Tongue (tissue), 2 donors: Measurements from ENCODE around the gene NTRK3. TPM values are rescaled to one million over a fixed set of nuclear protein-coding genes. Genes with fewer than 3 reads are reported as not detected.
A peak's percentile ranks its signal among the peaks of the same experiment; 100 is the strongest.

Source experiments
- DNase-seq: peaks from one replicate; pipeline ENCODE4 v3.0.0-alpha.2; 2015
- total RNA-seq: library from RNA; depleted of rRNA; stranded (reverse); fragments of >200 nt; gene quantifications from one replicate; pipeline ENCODE4 v1.2.3, GENCODE V29; 2014

NTRK3 gene
- total RNA-seq, 1 donor from 2014 or later, result 14.7 TPM

DNA sequence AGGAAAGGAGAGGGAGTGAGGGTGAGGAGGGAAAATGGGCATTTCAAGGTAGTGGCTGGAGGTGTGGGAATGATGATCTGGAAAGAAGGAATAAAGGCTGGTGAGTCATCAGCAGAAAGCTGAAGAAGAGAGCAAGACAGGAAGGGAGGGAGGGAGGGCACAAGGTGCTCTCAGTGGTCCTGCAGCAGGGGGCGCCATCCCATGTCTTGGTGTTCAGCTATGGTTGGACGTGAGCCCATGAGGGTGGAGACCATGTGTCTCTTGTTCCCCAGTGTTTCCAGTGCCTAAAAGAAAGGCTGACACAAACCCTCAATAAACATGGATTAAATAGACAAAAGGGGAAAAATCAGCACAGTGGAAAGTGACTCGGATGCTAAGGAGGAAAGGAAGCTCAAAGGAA, 228.5 kb downstream of the NTRK3 start:
- peak; percentile 24 for DNase-seq

DNA sequence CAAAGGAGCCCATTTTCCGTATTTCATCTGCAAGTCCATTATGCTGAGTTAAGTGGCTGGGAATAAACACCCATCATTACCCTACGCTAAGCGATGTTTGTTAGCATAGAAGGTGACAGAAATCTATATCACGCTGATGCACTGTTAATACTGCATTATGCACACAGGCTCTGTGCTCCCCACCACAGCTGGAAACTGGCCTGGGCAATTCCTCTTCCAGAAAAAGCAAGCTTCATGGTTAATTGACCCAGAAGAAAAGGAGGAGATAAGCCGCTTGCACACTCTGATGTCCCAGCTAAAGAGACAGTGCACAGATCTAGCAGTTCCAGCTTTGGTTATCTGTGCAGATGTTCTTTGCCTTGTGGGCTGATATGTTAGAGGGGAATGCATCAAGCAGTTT, 232.6 kb downstream of the NTRK3 start:
- DNase-seq, result peak; percentile 48

DNA sequence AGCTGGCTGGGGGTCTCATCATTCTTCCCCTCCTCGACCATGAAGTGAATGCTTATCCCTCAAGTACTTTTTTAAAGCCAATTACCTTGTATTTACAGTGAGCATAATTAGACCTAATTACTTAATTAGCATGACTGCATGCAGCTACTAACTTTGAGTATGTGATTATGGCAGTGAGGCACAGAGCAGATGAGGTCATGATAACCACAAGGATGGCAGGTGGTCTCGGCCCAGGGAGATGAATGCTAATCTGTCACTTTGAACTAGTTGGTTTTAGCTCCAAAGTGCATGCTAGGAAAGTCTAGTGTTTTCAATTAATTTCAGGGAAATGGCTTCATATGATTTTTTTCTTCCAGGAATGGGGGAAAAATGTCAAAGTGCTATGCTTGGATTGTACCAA, 233.8 kb downstream of the NTRK3 start:
- no peak for DNase-seq

DNA sequence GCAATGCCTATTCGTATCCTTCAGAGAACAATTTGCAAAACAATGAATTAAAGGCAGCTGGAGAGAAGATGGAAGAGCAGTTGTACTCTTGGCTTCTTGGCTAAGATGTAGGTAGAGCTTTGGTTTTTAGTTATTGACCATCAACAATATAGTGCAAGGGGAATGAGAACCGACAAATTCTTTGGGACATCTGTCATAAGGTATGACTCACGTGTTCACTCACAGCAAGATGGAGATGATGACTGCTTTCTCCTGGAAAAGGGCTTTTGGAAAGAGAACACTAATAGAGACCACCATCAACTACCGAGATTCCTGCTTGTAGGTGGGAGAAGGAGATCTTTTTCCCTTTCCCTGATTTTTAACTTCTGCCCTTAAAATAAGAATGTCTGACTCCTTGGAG, 234.9 kb downstream of the NTRK3 start:
- no peak for DNase-seq

DNA sequence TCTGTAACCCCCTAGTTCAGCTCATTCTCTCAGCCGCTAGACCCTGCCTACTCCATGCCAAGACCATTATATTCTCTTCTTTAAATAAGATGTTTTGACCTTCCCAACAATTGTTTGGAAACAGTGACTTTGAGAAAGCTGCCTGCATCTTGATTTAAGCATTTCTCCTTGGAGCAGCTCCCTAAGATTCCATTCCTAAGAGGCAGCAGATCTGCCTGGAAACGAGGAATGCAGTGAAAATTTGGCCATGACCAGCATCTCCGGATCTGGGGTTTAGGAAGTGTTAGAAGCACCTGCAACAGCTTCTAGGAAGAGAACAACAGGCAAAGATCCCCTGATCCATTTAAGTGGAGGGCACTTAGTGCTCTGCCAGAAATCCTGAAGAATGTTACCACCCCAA, 235.7 kb downstream of the NTRK3 start:
- peak; percentile 45 for DNase-seq

DNA sequence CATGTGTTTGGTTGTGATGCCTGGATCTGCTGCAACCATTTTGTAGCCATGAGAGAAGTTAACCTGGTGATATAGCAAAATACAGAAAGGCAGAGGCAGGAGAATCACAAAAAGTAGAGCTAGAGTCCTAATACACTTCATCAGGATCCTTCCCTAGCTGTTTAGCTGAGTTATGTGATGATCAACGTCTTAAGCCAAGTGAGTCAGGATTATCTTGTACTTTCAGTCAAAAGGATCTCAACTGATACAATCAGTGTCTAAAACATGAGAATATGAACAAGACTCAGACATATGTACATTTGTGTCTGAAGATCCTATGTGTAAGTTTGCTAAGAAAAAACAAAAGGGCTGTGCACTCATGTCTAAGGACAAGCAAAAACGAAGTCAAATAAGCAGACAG, 236.9 kb downstream of the NTRK3 start:
- DNase-seq, result no peak

DNA sequence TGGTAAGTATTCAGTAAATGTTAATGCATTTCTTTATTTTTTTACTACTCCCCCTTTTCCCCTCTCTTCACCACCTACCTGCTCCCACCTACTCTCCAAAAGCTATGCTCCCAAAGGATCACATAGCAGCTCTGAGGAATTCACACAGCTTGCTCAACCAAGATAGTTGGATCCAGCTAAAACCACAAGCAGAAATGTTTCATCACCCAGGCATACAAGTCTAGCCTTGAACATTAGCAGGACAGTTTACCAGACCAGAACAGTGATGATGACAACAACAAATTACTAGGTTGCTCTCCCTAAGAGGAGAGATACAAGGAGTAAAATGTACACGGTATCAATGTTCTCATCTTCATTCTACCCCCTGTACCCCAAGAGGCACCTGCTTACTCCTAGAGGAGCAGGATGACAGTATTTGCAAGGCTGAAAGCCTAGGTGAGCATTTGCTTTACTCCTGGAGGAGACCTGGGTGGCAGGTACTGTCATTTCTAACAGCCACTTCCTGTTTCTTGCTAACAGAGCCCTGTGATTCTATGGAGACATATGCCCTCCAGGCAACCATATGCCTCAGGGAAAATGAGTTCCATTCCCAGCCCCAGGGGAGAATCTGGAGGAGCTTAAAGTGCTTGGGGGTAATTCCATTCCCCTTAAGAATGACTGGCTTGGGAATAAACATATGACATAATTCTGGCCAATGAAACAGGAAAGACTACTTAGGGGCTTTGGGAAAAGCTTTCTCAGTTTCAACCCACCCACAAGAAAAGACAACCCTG, 237.5 kb downstream of the NTRK3 start:
- no peak for DNase-seq

DNA sequence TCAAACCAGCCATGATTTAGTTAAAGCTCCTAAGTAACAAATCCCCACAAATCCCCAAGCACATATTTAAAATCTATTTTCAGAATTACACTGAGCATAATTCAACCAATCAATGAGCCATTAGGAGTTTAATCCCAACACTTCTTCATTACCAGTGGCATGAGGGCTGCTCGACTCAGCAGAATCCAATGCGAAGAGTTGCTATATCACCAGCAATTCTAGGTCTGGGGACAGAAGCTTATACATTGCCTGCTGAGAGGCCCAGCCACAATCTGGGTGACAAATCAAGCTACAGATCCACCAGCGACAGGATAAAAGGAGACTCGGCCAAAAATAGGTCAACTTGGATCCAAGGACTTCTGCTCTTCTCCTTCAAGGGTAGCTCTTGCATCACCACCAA, 238.8 kb downstream of the NTRK3 start:
- DNase-seq, result no peak

DNA sequence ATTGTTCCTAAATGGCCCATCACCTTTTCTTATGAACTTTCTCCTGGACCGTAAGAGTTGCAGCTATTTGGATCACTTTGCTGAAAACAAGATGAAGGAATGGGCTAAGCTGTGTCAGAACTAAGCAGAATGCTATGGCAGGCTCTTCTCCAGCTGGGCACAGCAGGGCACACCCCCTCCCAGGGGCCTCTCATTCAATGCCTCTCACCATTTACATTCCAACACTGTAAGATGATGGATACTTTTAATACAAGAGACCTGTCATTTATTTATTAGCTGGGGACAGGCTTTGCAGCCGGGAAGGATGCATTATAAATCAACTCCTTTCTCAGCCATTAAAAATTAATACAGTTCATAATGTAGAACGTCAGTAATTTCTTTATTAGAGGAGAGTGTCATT, 240.1 kb downstream of the NTRK3 start:
- DNase-seq, result no peak

DNA sequence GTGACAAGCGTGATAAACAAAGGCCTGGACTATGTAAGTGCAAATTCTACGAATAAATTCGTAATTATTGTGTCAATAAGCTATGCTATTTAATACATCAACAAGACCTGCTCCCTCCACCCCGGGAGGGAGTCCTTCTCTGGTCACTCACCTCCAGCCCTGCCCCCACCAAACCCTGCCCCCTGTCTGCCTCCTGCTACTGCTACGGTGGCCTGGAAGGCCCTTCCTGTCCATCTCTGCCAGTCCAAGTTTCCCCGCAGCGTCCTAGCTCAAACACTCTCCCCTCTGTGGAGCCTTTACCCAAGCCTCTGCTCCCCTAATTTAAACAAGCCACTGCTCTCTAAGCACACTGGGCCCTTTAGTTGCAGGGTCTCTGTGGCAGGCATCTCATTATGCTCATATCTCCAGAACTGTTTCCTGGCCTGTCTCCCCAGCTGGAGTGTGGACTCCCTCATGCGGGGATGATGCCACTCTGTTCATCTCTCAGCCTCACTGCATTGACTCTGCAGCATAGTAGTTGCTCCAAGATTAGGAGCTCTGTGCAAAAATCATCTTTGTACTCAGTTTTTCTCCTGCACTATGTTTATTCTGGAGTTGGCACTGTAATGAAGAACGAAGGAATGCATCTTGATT, 241.2 kb downstream of the NTRK3 start:
- DNase-seq, result no peak

DNA sequence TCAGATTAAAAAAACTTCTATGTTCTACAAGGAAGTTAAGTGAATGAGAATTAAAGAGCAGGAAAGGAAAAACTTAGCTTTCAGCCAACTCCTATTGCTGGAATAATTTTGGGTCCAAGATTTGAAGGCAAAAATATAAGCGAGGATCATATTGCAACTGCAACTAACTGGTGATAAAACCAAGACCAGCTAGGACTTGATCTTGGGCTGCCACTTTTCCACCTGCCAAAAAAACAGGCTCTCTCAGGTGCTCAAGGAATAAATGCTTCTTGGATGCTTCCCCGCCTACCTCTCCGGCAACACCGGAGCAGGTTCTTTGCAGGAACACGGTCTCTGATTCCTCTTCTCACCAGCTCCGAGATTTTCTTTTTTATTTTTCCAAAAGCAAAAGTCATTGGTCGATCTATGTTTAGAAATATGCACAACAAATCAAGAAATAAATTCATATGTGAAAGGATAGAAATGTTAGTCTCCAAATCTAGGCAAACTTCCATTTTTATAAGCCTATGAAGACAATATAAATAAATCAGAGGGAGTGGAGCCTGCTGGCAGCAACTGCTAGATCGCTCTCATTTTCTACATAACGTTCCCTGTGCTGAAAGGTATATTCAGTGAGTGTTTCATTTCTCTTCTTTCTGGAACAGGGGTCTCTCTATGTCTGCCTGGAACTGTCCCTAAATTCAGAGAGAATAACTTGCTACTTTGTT, 241.9 kb downstream of the NTRK3 start:
- peak; percentile 67 for DNase-seq

DNA sequence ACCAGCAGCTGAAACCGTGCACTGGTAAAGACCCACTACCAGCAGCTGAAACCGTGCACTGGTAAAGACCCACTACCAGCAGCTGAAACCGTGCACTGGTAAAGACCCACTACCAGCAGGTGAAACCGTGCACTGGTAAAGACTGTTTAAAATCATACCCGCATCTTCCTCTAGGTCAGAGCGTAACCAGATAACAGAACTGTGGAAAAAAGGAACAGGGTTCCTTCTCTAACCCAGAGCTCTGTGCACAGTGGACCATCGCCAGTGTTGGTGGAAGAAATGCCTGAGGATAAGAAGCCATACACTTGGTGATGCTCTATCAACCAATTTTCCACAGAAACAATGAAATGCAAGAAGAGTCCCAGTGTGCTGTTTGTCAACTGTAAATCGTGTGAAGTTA, 243.4 kb downstream of the NTRK3 start:
- DNase-seq, result no peak

DNA sequence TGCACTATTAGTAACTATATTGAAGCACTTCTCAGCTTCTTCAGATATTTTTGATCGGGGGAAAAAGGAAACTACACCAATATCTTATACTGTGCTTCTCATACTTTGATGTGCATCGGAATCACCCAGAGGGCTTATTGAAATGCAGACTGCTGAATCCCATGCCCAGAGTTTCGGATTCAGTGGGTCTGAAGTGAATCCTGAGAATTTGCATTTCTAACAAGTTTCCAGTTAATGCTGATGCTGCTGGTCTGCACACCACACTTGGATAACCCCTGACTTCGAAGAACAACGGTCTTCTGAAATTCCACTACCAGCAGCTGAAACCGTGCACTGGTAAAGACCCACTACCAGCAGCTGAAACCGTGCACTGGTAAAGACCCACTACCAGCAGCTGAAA, 243.9 kb downstream of the NTRK3 start:
- DNase-seq, result no peak

DNA sequence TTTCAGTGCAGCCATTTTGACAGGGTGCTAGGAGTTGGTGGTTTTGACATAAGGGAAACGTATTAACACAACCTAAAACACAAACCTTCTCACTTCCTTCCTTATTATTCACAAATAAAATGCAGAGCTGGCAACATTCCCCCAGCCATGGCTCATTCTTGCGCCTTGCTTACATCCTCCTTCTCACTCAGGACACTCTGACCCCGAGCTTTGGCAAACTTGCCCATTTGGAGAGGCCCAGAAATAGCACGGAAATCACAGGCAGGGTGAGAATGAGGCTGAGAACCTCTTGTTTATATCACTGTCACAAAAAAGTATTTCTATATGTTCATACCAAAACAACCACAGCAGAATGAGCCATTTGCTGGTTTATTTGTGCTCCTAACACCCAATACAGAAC, 244.3 kb downstream of the NTRK3 start:
- no peak for DNase-seq

DNA sequence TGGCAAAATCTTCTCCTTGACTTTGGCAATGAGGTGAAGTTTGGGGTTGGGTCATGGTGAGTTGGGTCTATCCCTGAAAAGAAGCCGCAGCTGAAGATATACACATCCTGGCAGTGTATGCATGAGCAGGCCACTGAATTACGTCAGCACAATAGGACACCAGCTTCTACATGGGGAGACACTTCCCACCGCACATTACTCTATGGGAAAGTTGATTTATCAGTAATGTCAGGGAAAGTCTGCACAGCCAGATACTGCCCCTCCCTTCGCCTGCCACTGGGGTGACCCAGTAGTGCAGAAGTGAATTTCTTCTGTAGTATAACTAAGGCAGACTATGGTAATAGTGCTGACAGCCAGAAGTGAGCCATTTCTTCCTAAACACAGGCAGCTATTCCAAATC, 245.0 kb downstream of the NTRK3 start:
- DNase-seq, result no peak

DNA sequence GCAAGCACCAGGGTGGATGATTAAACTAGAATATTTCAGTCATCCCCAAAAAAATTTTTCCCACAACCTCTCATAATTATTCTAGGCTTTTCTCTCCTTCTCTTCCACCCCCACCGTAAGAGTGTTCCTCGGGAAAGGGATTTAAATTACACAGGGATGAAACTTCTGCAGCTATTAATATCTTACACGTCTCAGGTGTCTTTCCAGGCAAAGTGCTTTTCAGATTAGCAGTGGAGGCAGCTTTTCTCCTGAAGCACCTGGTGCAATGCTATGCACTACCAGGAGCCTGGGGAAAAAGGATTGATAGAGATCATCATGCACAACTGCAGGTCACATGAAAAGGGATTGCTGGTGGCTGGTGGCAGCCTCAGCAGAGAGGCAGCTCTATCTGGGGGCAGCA, 250.4 kb downstream of the NTRK3 start:
- no peak for DNase-seq

DNA sequence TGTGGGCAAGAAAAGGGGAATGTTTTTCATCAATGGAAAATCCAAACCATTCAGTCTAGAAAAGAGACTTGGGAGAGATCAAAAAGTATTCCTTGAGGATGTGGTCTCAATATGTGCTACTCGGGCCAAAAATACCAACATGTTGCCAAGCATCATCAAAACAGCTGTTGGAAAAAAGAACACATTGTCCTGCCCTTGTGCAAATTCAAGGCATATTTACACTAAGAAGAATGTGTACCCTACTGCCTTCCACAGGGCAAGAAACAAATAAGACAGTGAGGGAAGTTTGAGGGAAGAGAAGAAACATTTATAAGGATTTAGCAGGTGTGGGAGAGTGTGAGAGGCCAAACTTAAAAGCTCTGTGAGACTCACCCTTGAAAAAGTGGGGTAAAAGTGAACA, 252.1 kb downstream of the NTRK3 start:
- DNase-seq, result peak; percentile 62

DNA sequence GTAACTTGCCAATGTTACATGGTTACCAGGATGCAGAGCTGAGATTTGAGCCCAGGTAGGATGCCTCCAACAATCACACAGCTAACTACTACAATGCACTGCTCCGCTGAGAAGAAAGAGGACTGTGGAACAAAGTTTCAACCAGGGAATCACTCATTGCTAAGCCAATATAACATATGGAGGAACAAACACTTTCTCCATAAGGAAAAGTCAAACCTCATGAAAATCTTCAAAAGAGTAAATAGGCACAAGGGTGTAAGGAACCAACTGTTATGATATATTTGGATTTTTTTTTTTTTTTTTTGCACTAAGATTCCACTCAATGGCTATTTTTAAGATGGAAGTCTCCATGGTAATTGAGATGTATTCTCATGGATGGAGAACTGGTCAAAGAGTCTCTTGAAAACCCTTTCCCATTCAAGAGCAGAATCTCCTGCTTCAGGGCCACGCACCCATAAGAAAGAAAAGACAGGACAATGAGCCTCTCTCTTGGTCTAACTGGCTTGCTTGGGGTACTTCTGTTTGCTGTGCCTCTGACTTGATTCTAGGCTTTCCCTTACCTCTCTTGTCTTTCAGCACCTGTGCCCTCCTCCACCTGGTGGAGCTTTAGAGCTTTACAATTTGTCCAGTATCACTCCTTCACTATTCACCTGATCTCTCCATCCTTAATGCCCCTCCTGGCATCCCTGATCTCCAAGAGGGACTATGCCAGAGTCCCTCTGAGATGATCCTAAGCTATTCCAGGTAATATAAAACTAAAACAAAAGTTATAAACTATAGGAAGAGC, 252.8 kb downstream of the NTRK3 start:
- no peak for DNase-seq

DNA sequence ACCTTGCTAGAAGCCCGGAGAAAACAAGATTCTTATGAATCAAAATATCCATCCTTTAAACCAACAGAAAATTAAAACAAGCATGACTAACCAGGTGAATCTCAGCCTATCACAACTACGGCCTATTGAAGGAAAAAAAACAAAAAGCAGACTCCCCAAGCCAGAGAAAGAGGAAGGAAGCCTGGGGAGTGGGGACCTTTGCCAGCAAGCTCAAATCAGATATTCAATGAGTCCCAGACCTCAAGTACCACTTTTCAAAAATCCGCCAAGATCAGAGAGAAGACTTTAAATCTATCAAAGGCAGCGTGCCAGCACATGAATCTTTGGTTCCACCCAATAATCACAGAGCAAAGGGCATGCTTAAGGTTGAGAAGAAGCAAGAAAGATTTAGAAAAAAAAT, 253.8 kb downstream of the NTRK3 start:
- no peak for DNase-seq

DNA sequence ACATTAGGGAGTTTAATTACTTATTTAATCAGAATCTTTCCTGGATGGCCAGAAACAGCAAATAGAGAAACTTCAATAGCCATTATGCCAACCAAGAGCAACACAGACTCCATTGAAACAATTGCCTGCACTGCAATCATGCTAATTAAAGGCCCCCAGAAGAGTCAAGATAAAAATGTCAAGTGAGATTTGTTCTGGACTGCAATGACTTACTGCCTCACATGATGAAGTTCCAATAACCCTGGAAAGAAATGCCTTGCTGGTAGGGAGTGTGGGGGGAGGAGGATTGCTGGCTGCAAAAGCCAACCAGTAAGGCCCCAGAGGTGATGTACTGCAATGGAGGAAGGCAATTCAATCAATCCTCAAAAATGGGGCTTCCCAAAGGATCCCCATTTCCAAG, 257.9 kb downstream of the NTRK3 start:
- no peak for DNase-seq

DNA sequence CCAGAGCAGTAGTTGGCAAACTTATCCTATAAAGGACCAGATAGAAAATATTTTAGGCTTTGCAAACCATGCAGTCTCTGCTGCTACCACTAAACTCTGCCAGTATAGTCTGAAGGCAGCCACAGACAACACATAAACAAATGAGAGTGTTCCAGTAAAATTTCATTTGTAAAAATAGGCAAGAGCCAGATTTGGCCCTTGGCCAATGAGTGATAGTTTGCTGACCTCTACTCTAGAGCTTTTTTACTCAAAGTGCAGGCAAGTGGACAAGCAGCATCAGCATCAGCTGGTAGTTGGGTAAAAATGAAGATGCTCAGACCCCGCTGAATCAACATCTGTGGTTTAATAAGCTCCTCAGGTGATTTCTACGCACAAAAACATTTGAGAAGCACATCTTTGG, 269.8 kb downstream of the NTRK3 start:
- no peak for DNase-seq

DNA sequence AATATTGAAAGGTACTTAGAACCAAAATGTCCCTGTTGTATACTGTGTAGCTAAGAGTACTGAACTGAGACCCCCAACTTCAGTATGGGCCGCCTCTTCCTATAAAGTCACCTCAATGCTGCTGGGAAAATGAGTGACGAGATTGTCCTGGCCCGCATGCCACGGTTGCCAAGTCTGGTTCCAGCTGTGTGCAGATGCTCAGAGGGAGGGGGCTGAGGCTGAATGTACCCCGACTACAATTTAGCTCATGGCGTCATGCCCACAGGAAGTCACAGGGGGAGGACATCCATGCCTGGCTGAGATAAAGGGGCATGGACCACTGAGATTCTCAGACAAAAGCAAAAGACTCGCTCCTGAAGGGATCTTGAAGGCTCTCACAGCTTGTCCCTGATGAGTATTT, 271.1 kb downstream of the NTRK3 start:
- DNase-seq, result peak; percentile 83

DNA sequence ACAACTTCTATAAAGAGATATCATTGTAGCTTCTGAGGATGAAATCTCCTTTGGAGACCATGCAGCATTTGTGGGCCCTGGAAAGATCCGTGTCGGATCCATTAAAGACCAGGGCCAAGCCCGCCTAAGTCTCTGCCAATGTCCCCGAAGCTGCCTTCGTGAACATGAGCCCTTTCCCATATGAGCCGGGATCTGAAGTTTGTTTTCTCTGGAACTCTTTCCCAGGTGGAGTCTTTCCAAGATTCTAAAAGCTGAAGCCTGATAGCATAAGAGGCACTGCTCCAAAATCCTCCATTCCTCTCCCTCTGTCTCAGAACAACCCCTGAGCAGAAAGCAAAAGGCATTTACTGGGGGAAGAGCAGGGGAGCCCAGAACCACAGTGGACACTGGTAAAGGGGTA, 274.6 kb downstream of the NTRK3 start:
- DNase-seq, result peak; percentile 94
